ENCODE data around the gene CFAP58.

Gene CFAP58
- total RNA-seq, result 0.79 to 8.6 (median 2.7) reads per million in 17 experiments

- DNase-seq, result peak; percentile 97 to 98 (median 98)
Measured at GRCh38 chr10:104353325-104354048, at the start of gene CFAP58. CFAP58 (plus strand) TSS chr10:104353833; CDS start chr10:104353898, 65 bp downstream.

GRCh38 chr10:104304356-104304745 is 49.3 kb upstream of the CFAP58 start:
- no peak for DNase-seq

- peak in 1 of 4 experiments; percentile 11 for DNase-seq
Measured at GRCh38 chr10:104304927-104305326, 48.7 kb upstream of the CFAP58 start.

- peak in 1 of 4 experiments; percentile 9 for DNase-seq
Measured at GRCh38 chr10:104306897-104307296, 46.7 kb upstream of the CFAP58 start.

- DNase-seq, result peak in 2 of 4 experiments; percentile 2 to 7
Measured at GRCh38 chr10:104307576-104308438, 45.8 kb upstream of the CFAP58 start.

- DNase-seq, result peak in 1 of 4 experiments; percentile 0
Measured at GRCh38 chr10:104308439-104308903, 45.2 kb upstream of the CFAP58 start.

- peak in 1 of 4 experiments; percentile 1 for DNase-seq
Measured at GRCh38 chr10:104309980-104310978, 43.4 kb upstream of the CFAP58 start.

- DNase-seq, result no peak
Measured at GRCh38 chr10:104311184-104311720, 42.4 kb upstream of the CFAP58 start.

GRCh38 chr10:104314591-104315485 is 38.8 kb upstream of the CFAP58 start:
- peak in 1 of 4 experiments; percentile 5 for DNase-seq

- DNase-seq, result no peak
Measured at GRCh38 chr10:104315486-104315921, 38.1 kb upstream of the CFAP58 start.

- no peak for DNase-seq
Measured at GRCh38 chr10:104316321-104317099, 37.1 kb upstream of the CFAP58 start.

GRCh38 chr10:104317269-104317710 is 36.3 kb upstream of the CFAP58 start:
- no peak for DNase-seq

GRCh38 chr10:104317726-104318299 is 35.8 kb upstream of the CFAP58 start:
- DNase-seq, result no peak

- DNase-seq, result no peak
Measured at GRCh38 chr10:104318326-104318725, 35.3 kb upstream of the CFAP58 start.

GRCh38 chr10:104318810-104319741 is 34.6 kb upstream of the CFAP58 start:
- DNase-seq, result peak in 3 of 4 experiments; percentile 62 to 66 (median 64)

- no peak for DNase-seq
Measured at GRCh38 chr10:104321226-104321625, 32.4 kb upstream of the CFAP58 start.

GRCh38 chr10:104321725-104322415 is 31.8 kb upstream of the CFAP58 start:
- peak in 1 of 4 experiments; percentile 34 for DNase-seq

Data from suppressor macrophage (primary cell).